Hepatocyte (in vitro differentiated cells): Measurements from ENCODE around the gene MYL7.

Source experiments
- CTCF ChIP-seq: fragments of 200-600 bp; sonication (generic); IDR thresholded peaks from 2 replicates; pipeline ENCODE4 v1.5.1; 2016; ENCODE audit warnings: antibody characterized with exemption, mild to moderate bottlenecking; ENCODE audit not compliant: poor library complexity
- EZH2 ChIP-seq: fragments of 200-600 bp; sonication (generic); IDR thresholded peaks from 2 replicates; pipeline ENCODE4 v1.6.1; 2016; ENCODE audit warnings: antibody characterized with exemption, mild to moderate bottlenecking, borderline replicate concordance
- EZH2phosphoT487 ChIP-seq: fragments of 200-600 bp; sonication (generic); IDR thresholded peaks from one replicate; pipeline ENCODE4 v1.6.1; 2018; ENCODE audit warnings: antibody characterized with exemption, mild to moderate bottlenecking, low read depth, moderate library complexity; ENCODE audit not compliant: unreplicated experiment, severe bottlenecking

- TF ChIP-seq CTCF (no peak), EZH2 (no peak), EZH2phosphoT487 (no peak)
Measured at GRCh38 chr7:44153948-44154335, 12.8 kb upstream of the MYL7 start.
